NCI-H82 treated with DMSO at 0.1 percent for 48 hours (cell line): ENCODE measurements around the gene AIRE.

ENCODE experiments used
- DNase-seq: peaks from one replicate; lab custom pipeline; 2025; ENCODE audit not compliant: unreplicated experiment; lab: John Stamatoyannopoulos, UW

The AIRE gene

DNA sequence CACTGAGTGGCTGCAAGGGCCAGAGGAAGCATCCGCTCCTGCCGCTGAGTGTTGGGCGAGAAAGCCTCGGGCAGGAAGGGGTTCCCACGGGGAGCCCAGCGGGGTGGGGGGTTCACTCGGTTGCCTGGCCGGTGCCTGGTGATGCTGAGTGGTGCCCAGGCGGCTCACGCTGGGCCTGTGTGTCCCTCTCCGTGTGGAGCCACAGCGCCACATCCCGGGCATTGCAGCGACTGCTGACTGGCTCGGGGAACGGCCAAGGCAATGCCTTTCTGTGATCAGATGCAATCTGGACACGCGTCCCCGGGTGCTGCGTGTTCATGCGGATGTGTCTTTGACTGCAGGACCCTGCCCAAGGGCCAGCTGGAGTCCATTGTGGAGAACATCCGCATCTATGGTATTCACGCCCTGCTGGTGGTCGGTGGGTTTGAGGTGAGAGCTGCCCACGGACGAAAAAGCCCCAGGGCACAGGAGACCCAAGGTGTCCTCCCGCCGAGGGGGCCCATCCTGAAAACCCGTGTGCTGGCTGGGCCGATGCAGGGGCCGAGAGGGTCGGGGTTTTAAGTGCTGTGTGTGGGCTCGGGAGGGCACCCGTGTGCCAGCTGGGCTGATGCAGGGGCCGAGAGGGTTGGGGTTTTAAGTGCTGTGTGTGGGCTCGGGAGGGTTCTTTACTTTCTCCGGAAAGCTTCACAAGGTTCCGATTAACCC, 37.1 kb downstream of the AIRE start:
- DNase-seq, result no peak

DNA sequence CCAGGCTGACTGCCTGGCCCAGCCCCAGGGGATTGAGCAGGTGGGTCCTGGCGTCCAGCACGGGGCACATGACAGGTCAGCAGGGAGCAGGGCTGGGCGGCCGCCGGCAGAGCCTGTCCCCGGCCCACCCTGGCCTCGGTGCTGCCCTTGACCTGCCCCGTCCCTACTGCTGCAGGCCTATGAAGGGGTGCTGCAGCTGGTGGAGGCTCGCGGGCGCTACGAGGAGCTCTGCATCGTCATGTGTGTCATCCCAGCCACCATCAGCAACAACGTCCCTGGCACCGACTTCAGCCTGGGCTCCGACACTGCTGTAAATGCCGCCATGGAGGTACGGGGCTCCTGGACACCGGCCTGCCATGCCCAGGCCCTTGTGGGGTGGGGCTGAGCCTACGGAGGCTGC, 37.9 kb downstream of the AIRE start:
- DNase-seq, result no peak

GRCh38 chr21:44324106-44324853, 38.6 kb downstream of the AIRE start:
- DNase-seq, result no peak

GRCh38 chr21:44324854-44325107, 39.1 kb downstream of the AIRE start:
- DNase-seq, result no peak

GRCh38 chr21:44325386-44326271, 40.0 kb downstream of the AIRE start:
- DNase-seq, result no peak

GRCh38 chr21:44326272-44326647, 40.6 kb downstream of the AIRE start:
- no peak for DNase-seq

DNA sequence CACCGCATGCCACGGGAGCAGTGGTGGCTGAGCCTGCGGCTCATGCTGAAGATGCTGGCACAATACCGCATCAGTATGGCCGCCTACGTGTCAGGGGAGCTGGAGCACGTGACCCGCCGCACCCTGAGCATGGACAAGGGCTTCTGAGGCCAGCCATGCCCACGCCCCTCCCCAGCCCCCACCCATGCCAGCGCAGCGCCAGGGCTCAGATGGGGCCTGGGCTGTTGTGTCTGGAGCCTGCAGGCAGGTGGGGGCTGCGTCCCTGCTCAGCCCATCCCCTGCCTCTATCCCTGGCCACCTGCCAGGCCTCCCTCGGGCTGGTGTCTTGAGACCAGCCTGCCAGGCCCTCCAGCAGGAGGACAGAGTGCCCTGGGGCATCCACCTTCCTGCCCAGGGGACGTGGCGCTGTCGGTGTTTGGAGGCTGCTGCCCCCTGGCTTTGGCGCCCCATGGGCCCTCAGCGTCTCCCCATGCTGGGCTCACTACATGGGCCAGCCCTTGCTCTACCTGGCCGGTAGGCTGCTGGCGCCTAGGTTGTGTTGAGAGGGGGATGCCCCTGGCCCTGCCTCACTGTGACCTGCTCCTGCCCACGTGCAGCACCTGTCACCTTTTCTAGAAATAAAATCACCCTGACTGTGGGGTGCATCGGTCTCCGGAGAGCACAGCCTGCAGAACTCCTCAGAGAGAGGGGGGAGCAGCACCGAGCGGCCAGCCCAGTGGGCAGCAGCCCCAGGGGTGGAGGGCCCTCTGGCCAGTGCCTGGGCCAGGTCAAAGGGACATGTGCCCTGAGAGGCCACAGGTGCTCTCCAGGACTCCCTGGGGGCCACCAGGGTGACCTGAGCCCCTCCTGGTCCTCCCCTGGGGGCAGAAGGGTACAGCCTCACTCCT, 41.3 kb downstream of the AIRE start:
- DNase-seq, result no peak

DNA sequence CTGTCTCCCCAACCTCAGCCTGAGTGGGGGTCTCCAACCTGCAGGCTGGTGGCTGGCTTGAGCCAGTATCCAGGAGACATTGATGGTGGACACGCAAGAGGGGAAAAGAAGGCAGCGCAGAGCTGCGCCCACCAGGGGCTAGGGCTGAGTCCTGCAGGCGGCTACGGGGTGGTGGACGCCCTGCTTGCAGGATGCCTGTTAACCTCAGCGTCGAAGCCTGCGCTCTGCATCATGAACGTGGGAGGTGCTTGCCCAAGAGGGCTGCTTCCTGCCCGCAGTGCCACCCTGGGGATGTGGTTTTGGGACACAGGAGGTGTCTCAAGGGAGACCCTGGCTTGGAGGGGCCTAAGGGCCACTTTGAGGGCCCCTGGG, 41.9 kb downstream of the AIRE start:
- DNase-seq, result no peak

- DNase-seq, result no peak
Observed at GRCh38 chr21:44328242-44328895, 42.7 kb downstream of the AIRE start.

DNA sequence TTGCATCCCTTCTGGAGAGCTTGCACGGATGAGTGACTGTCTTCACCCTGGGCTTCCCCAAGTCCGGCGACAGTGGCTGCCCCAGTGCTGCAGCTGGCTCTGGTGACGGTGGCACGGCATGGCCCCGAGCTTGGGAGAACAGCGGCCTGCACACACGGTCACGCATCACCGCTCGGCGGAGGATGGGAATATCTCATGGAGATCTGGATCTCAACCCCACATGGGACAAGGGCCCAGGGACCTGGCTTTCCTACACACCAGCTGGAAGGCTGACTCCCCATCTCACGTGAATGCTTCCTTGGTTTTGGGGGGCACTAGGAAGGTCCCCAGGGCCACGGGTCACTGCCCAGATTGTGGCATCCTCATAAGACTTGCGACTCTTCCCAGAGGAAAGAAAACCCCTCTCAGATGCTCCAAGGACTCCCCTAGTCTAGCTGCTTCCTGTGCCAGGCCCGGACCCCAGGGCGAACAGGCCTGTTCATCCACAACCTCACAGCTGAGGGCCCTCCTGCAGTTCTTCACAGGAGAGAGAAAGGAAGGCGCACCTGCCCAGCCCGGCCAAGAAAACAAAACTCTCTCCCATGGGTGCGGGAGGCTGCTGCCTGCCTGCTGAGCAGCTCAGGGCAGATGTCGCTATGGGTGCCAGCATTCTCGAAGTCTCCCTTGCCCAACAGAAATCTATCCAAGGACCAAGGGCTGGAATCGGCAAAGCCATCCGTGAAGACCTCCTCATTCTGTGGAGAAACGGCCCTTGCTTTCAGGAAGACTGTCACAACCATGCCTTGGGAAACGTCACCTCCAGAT, 43.6 kb downstream of the AIRE start:
- no peak for DNase-seq

GRCh38 chr21:44329971-44330681, 44.5 kb downstream of the AIRE start:
- DNase-seq, result no peak

- no peak for DNase-seq
Observed at GRCh38 chr21:44330698-44331097, 45.0 kb downstream of the AIRE start.

DNA sequence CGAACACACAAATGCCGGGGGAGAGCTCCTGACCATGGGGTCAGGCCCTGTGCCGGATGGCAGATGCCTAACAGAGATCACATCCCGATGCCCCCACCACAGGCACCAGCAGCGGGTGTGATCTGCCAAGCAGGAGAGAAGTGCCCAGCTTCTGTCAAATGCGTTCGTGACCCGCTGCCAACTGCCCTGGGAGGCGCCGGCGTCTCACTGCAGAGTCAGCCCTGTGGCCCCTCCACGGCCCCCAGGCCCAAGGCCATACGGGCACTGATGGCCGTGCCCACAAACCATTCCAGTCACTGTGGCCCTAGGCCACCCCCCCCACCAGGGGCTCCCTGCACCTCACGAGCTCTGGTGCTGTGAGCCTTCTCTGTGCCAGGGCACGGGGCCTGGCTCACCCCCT, 45.5 kb downstream of the AIRE start:
- no peak for DNase-seq

- no peak for DNase-seq
Observed at GRCh38 chr21:44331650-44332307, 46.1 kb downstream of the AIRE start.

- DNase-seq, result no peak
Observed at GRCh38 chr21:44332383-44332782, 46.7 kb downstream of the AIRE start.

DNA sequence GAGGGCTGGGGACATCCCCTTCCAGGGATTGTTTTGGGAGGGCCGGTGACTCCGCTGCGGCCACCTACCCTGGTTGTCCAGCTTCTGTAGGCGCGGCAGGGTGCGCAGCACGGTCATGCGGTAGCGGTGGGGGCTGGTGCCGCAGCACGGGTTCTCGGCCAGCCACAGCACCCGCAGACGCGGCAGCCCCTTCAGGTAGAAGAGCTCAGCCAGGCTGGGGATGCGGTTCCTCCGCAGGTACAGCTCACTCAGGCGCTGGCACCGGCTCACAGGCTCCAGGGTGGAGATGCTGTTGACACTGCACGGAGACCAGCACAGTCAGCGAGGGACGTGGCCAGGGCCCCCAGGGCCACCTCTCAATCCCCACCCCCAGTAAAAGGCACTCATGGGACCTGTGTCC, 47.3 kb downstream of the AIRE start:
- no peak for DNase-seq

DNA sequence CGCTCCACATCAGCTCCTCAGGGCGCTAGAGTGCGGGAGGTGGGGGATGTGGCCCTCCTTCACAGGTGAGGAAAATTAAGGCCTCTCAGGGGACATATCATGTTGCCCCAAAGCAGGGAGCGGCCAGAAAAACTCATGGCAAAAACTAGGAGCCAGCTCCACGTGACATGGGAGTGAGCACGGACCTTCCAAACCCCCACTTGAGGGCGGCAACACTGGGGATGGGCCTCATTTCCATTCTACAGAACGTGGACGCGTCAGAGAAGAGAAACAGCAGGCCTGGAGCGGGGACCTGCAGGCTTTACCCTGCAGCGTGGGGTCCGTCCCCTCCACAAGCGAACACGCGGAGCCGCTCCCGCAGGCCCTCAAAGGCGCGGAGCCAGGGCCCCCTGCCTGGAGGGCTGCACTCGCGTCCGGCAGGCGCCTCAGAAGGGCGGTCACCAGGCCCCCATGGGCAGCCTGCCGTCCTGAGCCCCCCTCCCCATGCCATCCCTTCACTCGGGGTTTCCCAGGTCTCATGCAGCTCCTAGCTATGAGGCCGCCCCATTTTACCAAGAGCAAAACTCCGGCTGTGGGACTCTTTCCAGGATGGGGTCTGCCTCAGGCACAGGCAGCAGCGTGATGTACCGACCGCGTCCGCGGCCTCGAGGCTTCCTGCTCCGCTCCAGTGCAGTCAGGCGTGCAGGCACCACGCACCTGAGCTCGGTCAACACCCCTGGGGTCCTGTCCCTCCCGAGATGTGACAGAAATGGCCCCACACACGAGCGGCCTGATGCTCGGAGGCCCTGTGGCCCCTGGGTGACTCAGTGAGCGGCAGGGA, 48.0 kb downstream of the AIRE start:
- DNase-seq, result no peak
